Measurements from ENCODE around the gene ATF4. TPM values are rescaled to one million over a fixed set of nuclear protein-coding genes. Genes with fewer than 3 reads are reported as not detected.

The ATF4 gene
- total RNA-seq, 2 donors from 2014 or later: 256 to 277 TPM

DNA sequence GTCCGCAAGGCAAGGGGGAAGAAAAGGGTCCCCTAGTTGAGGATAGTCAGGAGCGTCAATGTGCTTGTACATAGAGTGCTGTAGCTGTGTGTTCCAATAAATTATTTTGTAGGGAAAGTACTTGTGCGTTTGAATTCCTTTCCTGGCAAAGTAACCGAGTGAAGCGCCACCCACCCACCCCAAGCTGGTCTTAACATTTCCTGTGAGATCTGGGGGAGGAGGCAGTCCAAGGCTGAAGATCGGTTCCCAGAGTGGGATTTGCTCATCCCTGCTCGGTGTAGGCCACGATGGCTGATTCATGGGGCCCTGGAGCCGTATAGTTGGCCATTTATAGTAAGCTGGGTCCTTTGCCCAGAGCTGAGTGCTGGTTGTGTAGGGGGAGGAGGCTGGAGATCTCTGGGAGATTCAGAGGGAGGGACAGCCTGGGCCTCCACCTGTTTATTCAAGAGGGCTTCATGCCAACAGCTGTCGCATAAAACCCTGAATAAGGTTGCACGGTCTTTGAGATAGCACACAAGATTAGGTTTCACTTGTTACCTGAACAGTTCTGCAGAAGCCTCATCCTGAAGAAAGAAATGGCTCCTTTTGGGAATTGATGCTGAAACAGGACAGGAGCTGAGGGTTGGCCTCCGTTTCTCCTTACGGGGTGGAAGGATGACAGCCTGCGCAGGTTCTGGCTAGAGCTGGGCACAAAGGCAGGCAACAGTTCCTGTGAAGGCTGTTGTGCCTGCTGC lies 2.4 kb downstream of the ATF4 start:
- intact Hi-C loops (cut with DNase I, micrococcal nuclease): no loop called here
- ATAC-seq (peak; percentile 27), DNase-seq (peak; percentile 58 to 81)

DNA sequence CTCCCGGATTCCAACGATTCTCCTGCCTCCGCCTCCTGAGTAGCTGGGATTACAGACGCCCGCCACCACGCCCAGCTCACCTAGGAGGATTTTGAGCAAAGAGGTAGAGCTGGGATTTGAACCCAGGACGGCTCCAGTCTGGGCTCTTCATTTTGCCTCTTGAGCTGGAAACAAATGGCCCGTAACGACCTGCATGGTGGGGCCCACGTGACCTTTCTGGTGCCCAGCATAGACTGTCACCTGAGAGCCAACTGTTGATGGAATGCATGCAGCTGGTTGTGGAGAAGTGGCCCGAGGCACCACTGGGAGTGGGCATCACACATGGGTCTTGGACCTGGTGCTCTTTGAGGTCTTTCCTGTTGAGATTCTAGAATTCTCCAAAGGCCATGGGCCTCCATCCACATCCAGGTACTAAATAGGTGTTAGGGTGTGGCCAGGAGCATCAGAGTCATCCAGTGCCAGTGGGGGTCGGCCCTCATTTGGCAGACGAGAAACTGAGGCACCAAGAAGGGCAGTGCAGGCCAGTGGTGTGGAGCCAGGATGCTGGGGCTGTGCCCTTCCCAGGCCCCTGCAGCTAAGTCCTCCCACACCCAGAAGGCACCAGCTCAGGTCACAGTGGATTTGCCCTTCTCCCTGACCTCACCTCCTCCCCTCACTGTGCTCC lies 3.9 kb downstream of the ATF4 start:
- DNase-seq (no peak), ATAC-seq (no peak)
- intact Hi-C loops (cut with DNase I, micrococcal nuclease): no loop called here

DNA sequence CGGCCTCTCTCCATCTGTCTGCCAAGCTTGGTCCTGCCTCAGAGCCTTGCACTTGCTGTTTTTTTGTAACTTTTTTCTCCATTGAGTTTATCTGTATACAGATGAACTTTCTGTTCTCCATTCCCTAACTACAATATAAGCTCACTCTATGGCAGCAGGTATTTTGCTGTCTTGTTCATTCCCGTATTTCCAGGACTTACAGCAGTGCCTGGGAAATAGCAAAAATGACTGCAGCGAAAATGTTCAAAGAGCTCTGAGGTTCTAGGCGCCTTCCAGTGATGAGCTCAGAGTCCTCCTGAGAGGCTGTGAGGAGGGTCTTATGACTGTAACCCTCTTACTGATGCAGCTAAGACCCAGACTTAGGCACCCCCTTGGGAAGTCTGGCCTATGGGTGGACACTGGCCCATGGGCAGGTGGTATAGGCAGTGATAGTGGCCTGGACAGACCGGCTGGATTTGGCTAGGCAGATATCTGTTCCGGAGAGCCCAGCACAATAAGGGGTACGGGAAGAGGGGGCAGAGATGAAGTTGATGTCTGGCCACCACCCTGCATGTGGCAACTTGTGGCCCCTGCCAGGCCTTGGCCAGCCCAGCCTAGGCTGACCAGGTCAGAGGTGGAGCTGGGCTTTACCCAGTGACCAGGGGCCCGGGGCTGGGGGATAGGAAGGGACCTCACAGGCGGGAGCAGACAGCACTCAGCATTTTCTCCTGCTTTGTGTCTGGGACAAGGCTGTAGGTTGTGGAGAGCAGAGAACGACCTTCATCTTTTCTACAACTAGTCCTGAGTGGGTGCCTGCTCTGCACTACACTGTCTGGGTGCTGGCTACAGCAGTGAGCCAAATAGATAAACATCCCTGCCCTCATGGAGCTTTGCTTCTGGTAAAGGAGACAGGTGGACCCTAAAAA lies 4.6 kb downstream of the ATF4 start:
- DNase-seq (no peak), ATAC-seq (no peak)
- intact Hi-C loops (cut with DNase I, micrococcal nuclease): no loop called here

DNA sequence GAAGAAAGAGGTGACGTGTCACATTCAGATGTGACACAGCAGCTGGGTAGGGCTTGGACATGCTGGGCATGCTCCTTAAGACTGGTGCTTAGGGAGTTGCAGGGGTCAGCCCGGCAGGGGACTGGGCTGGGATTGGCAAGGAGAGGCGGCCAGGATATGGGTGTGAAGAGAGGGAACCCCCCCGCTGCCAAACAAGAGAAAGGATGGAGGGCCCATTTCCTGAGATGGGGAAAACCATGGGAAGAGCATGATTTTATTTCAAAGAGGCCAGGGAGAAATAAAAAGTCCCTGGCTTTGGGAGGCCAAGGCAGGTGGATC lies 5.3 kb downstream of the ATF4 start:
- ATAC-seq (no peak), DNase-seq (no peak)
- intact Hi-C loops (cut with DNase I, micrococcal nuclease): no loop called here

DNA sequence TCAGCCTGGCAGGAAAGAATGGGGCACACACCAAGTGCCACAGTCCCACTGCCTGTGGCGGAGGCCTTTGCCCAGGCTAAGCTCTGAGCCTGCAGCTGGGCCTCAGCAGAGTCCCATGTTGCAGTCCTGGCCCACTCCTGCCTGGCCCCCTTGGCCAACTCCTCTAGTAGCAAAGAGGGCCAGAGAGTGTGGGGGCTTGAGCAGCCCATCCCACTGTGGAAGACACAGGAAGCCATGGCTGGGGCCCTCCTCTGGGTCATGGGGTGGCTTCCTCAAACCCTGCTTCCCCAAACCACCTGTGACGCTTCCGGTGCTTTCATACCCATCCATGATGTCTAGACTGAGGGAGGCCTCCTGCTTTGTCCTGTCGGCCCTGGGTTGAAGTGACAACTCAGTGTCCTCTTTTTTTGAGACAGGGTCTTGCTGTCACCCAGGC lies 6.4 kb downstream of the ATF4 start:
- intact Hi-C loops (cut with DNase I, micrococcal nuclease): no loop called here
- DNase-seq: peak in 1 of 2 donors; percentile 28
- ATAC-seq: no peak

DNA sequence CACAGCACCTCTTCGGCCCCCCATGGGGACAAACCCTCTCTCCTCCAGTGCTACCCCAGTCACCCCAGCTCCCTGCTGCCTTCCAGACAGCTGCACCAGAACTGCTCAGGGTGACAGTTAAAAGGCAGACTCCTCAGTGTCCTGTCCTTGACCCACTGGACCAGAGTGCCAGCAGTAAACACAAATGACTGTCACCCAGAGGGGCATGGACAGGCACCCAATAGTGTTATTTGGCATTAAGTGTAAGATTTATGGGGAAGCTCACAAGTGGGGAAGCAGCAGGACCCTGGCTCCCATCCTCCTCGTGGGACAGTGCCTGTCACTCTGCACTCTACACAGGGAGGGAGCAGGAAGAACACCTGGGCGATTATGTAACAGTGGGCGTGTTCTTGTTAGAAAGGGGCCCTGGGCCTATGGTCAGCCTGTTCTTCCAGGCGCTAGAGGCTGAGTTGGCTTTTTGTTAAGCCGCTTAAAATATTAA lies 7.2 kb downstream of the ATF4 start:
- peak; percentile 43 for ATAC-seq
- peak; percentile 65 to 85 for DNase-seq

DNA sequence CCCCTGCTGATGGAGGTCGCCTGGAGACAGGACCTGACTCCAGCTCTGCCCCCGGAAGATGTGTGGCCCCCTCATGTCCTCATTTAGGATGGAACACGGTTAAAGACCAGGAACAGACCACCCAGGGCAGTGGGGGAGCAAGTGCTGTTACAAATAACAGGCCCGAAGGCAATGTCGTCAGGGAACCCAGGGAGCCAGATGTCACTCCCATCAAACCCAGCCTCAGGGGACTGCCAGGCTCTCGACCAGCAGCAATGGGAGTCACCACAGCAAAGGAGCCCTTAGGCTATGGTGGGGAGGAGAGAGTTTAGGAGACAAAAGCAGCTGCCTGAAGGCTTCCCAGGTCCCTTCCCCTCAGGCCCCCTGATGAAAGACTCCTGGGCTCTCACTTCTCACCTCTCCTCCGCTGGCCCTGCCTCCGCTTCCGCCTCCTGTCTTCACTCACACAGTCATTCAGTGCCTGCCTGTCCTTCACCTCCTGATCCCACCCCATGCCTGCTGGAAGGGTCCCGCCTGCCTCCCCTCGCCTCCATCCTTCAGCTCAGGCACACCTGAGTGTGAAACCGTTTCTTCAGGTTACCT lies 7.8 kb downstream of the ATF4 start:
- intact Hi-C loops (cut with DNase I, micrococcal nuclease): loop anchor here in 1 of 2 donors (2.0 kb wide), 1 partner anchor 35 kb away; no protein-coding TSS in a partner anchor
- ATAC-seq (no peak), DNase-seq (peak; percentile 31 to 51)

More for the DNA sequence above, 7.2 kb downstream of the ATF4 start:
- intact Hi-C loops (cut with DNase I, micrococcal nuclease): no loop called here

DNA sequence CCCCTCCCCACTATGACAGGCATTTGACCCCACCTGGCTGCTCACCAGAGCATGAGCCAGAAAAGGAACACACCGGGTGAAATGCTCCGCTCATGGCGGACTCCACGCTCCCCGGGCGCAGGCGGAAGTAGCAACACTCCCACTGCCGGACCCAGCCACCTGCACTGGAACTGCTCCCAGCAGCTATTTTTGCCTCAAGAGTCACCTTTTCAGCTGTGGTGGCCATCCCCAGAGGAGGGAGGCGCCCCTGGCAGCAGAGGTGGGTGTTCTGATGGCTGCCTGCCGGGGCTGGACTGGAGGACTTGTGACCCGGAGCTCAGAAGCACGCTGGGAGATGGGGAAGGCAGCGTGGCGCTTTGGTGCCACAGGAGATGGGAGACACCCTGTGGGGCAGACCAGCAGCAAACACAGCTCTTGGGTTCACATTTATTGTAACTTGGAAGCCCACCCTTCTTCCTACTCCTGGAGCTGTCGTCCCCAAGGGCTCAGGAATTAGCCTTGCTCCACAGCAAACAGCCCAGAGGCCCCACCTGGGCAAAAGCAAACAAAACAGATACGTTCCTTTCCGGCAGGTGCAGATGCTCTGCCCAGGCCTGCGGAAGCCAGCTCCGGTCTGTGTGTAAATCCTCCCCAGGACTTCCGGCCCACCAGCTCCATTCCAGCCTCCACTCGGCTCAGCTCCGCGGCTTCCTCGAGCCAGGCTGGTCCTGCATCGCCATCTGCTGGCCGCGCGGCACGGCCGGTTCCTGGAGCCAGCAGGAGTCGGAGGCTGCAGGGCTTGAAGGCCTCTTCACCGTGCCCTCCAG lies 8.5 kb downstream of the ATF4 start:
- ATAC-seq: peak; percentile 44
- intact Hi-C loops (cut with DNase I, micrococcal nuclease): loop anchor here in 1 of 2 donors (2.0 kb wide), 1 partner anchor 36 kb away; no protein-coding TSS in a partner anchor
- peak; percentile 91 to 93 for DNase-seq

DNA sequence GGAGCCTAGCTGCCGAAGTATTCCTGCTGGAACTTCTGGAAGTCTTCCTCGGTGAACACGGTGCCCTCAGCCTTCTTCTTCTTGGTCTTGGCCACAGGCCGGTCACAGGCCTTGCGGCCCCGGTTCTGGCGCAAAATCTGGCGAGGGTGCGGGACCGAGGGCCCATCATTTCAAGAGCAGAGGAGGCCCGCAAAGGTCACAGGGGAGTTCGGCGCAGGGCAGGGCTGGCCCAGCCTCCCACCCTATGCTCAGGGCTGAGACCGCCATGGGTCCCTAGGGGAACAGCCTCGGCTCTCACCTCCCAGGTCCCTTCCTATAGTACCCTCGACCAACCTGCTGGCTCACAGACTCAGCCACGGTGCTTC lies 9.1 kb downstream of the ATF4 start:
- DNase-seq (no peak), ATAC-seq (no peak)
- intact Hi-C loops (cut with DNase I, micrococcal nuclease): loop anchor here in 1 of 2 donors (2.0 kb wide), 1 partner anchor 37 kb away; no protein-coding TSS in a partner anchor

DNA sequence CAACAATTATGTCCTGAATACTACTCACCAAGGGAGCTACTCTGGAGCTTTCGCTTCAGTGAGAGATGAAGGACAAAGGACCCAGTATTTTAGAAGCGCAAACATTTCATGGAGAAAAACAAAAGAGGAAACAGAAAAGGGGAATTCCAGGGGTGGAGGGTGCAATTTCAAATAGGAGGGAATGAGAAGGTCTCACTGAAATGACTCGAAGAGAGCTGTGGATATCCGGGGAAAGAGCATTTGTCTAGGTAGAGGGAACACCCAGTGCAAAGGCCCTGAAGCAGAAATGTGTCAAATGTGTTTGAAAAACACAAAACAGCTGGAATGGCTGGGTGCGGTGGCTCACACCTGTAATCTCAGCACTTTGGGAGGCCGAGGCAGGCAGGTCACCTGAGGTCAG lies 9.8 kb downstream of the ATF4 start:
- ATAC-seq (no peak), DNase-seq (no peak)
- intact Hi-C loops (cut with DNase I, micrococcal nuclease): loop anchor here in 1 of 2 donors (10.0 kb wide), 1 partner anchor 495 kb away; no protein-coding TSS in a partner anchor

DNA sequence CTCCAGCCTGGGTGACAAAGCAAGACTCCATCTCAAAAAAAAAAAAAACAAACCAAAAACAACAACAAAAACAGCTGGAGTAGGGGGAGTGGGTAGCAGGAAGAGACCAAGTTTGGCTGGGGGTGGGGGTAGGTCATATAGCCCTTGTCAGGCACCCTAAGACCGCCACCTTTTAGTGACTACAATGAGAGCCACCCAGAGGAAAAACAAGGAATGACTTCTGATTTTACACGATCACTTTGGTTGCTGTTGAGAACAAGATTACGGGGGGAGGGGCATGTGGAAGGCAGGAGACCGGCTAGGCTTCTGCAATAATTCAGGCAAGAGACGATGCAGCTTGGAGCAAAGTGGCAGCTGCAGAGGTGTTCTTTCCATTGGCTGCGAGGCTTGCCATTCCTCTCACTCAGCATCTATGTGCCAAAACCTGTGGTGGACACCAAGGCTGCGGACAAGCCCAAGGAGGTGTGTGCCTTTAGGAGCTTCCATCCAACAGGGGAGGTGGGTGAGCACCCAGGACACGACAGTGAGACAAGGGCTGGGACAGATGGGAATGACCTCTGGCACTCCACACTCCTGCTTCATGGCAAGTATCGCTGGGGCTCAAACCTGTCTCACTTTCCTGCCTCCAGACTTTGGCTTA lies 10.4 kb downstream of the ATF4 start:
- intact Hi-C loops (cut with DNase I, micrococcal nuclease): loop anchor here in 1 of 2 donors (10.0 kb wide), 1 partner anchor 494 kb away; no protein-coding TSS in a partner anchor
- DNase-seq (peak in 1 of 2 donors; percentile 34), ATAC-seq (no peak)

DNA sequence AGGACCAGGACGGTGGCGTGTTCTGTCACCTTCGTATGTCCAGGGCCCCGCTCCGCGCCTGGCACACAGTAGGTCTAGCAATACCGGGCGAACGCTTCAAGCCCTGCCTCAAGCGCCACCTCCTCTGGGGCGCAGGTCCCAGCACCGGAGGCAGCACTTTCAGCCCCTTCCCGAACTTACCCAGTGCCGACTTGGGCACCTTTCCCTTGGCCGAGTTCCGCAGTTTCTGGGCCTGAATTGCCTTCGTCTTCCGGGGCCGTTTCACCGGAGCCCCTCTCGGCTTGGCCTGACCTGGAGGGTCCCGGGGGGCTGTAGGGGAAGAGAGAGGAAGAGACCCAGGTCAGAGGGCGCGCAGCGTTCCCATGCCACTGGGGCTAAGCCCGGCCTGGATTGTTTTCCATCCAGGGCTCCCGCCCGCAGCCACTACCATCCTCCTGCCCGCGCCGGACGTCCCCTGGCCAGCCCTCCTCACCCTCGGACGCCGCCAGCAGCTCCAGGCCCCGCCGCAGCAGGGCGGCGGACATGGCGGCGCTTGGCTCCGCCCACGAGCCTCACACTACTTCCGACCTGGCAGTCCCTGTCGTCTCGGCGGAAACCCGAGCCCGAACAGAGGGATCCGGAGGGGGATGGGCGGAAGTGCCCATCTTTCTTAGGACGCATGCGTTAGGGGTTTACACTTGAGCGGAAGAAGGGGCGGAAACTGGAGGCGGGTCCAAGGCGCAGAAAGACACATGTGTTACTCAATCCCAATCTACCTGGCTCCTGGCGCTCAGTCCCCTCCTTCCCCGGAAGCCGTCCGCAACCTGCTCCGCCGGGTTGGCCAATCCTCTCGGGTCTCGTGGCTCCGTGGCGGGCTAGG lies 12.1 kb downstream of the ATF4 start, which contains the start of gene RPS19BP1:
Gene RPS19BP1, minus strand, starts transcription at position 534 of the 859 bp plus-strand sequence. Its CDS starts 10 bp downstream, at position 524.
- ATAC-seq (peak; percentile 77), DNase-seq (peak; percentile 100)
- intact Hi-C loops (cut with DNase I, micrococcal nuclease): loop anchor here in 1 of 2 donors (10.0 kb wide), 1 partner anchor 492 kb away; no protein-coding TSS in a partner anchor

DNA sequence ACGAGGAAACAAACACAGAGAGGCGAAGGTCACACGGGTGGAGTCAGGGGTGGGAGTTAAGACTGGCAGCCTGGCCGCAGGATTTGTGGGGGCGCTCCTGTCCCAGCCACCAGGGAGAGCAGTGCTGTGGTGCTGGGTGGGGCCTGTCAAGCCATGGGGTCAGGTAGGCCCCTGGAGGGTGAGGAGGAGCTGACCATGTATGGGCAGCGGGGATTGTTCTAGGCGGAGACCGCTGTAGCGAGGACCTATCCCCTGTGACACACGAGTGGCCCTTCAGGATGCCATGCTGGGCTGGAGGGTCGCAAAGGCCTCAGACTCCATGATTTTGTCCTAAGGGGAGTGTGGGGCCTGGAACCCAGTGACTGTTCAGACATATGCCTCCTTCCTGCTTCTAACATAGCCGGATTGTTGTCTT lies 13.7 kb downstream of the ATF4 start:
- intact Hi-C loops (cut with DNase I, micrococcal nuclease): loop anchor here in 1 of 2 donors (10.0 kb wide), 1 partner anchor 491 kb away; no protein-coding TSS in a partner anchor
- DNase-seq: peak in 1 of 2 donors; percentile 22
- ATAC-seq: no peak

DNA sequence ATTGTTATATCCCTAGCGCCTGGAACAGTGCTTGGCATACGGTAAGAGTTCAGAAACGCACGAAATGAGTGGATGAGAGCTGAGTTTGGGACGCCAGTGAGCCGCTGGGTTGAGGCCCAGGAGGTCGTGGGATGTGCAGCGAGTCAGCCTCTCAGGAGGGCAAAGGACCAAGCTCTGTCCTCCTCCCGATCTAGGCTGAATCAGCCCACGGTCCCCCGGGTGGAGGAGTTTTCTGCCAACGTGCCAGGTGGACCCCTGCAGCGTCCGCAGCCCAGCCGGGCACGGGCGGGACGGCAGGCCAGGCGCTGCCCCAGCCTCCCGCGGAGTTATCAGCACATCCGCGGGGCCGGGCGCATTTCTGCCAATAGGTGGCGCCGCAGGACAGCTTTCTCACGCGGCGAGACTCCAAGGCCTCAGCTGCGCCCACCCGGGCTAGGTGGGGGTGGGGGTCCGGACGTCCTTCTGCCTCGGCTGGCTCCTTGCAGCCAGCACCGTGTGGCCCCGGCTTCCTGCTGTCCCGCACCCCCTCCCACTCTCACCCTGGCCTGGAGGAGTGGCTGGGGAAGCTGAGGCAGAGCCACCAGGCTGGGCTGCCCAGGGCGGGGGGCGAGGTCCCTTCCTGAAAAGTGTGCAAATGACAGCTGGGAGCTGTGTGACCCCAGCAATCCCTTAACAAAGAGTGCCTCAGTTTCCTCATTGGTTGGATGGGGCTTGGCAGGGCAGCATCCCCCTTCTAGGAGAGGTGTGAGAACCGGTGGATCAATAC lies 14.4 kb downstream of the ATF4 start:
- DNase-seq (peak; percentile 71 to 92), ATAC-seq (peak; percentile 28)
- intact Hi-C loops (cut with DNase I, micrococcal nuclease): loop anchor here (5.0 to 10.0 kb wide), 2 partner anchors 490 to 493 kb away; no protein-coding TSS in a partner anchor

DNA sequence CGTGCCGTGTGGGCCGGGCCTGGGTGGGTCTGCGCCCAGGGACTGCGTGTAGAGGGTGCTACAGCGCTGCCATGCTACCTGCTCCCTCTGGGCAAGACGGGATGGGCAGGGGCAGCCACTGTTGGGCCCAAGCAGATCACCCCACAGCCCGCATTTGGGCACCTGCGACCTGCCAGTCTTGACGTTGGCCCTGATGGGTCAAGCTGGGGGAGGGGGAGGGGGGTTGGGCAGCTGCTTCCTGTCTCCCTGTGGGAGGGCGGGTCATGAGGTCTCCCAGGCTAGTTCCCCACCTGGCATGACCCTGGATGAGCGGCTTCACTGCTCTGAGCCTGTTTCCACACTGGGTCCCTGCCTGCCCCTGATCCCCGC lies 15.0 kb downstream of the ATF4 start:
- DNase-seq (no peak), ATAC-seq (no peak)
- intact Hi-C loops (cut with DNase I, micrococcal nuclease): loop anchor here (5.0 to 10.0 kb wide), 2 partner anchors 489 to 492 kb away; no protein-coding TSS in a partner anchor
